GM19351 (cell line): ENCODE results near the gene RNF112.

Source experiments
- ATAC-seq: cut with Tn5 transposase; IDR thresholded peaks from one replicate; pipeline ENCODE4 v1.9.1; 2021; ENCODE audit warnings: mild to moderate bottlenecking, moderate library complexity; ENCODE audit not compliant: unreplicated experiment

Gene RNF112, protein sequence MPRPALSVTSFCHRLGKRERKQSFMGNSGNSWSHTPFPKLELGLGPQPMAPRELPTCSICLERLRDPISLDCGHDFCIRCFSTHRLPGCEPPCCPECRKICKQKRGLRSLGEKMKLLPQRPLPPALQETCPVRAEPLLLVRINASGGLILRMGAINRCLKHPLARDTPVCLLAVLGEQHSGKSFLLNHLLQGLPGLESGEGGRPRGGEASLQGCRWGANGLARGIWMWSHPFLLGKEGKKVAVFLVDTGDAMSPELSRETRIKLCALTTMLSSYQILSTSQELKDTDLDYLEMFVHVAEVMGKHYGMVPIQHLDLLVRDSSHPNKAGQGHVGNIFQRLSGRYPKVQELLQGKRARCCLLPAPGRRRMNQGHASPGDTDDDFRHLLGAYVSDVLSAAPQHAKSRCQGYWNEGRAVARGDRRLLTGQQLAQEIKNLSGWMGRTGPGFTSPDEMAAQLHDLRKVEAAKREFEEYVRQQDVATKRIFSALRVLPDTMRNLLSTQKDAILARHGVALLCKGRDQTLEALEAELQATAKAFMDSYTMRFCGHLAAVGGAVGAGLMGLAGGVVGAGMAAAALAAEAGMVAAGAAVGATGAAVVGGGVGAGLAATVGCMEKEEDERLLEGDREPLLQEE

GRCh38 chr17:19410875-19411620 is at the start of gene RNF112:
TSS of gene RNF112 (plus strand) at chr17:19411232. CDS start at chr17:19411409, 177 bp downstream.
- no peak for ATAC-seq

DNA sequence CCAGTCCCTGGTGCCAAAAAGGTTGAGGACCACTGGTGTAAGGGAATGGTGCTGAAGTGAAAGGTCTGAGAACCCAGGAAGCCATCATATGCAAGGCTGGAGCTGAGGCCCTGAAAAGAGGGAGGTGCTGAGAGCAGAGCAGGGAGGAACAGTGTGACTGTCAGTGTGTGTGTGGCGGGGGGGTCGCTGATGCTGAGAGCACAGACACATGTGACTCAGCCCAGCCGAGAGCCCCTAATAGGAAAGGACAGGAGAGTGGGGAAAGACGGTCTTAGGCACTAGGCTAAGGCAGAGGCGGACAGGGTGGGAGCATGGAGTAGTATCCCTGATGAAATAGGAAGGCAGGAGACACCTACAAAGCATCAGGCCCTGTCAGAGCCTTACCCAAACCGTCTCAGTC is 49.7 kb upstream of the RNF112 start:
- ATAC-seq, result no peak

DNA sequence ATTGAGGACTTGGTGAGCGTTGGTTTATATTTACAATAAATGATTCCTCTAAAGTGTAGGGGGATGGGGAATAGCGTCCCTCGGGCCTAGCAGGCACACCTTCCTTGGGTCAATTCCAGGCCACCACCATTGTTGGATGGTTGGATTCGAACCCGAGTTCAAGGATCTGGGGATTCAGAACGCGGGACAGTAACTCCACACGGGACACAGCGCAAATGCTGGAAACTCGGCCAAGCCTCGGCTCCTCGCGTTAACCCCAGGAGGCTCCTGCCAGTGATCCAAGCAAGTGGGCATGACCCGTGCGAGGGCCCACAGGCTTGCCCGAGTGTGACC is 49.1 kb upstream of the RNF112 start:
- no peak for ATAC-seq

GRCh38 chr17:19362277-19363113 is 48.5 kb upstream of the RNF112 start, which contains the start of gene B9D1:
TSS of gene B9D1 (minus strand) at chr17:19362723. CDS start at chr17:19362569, 154 bp downstream.
- peak; percentile 76 for ATAC-seq

DNA sequence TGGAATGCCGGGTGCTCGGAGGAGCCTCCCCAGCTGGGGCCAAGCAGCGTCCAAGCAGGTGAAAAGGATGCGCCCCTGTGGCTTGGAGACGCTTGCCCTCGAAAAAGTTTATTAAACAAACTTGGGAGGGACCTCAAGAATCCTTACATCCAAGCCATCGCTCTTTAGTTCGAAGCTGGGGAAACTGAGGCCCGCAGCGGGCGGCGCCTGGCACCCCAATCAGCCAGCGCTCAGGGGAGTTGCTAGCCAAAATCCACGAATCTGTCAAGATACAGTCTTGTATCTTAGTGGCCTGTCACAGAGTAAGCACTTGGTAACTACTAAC is 48.0 kb upstream of the RNF112 start:
- no peak for ATAC-seq

DNA sequence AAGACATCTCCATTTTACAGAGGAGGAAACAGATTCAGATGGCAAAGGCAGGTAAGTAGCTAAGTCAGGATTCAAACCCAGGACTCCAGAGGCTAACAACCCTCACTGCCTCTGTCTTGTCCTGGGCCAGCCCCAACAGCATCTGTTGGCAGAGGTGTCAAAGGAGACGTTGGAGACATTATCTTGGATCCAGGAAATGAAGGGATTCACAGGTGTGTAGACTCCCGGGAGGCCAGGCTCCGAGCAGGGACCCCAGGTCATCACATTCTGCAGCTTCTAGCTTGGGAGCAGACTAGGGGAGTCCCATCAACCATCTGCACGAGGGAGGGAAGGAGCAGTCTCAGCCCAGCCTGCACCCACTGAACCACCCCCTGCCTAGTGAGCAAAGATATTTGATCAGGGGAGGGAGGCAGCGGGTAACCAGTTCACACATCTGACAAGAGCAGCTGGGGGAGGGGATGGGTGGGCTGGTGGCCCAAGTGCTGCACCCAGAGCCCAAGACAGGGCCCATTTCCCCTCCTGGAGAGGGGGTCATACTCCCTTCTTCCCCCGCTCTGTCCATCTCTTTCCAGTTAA is 47.5 kb upstream of the RNF112 start:
- ATAC-seq, result no peak

- ATAC-seq, result no peak
Observed at GRCh38 chr17:19364699-19365498, 46.1 kb upstream of the RNF112 start.

GRCh38 chr17:19365499-19365817 is 45.6 kb upstream of the RNF112 start:
- no peak for ATAC-seq

DNA sequence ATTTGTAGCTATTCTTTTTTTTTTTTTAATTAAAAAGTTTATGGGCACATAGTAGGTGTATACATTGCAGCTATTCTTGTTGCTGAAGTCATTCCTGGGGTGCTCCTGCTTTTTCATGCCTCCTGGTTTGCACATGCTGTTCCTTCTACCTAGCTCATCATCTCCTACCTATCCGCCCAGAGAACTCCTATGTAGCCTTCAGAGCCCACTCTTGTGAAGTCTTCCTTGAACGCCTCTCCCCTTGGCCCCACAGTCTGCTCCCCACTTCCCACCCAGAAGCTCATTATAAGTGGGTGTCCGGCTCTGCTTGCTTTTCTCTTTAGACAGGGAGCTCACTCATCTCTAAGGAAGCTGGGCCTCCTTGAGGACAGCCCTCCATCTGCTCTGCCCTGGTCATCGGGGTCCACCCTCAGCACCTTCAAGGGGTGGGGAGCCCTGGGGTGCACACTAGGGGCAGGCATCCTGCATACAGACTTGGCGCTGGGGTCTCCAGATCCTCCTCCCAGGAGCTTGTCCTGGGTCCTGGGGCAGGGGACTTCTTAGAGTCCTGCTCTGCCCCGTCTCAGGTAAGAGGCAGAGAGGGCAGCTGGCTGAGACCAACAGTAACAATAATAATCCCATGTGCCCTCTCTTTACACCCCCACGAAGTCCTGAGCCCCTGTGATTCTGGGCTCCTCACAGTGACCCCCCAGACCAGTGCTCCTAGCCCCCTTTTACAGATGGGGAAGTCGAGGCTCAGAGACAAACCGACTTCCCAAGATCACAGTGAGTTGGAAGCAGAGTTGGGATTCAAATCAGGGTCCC is 45.0 kb upstream of the RNF112 start:
- ATAC-seq, result no peak

- no peak for ATAC-seq
Observed at GRCh38 chr17:19366637-19366972, 44.4 kb upstream of the RNF112 start.

DNA sequence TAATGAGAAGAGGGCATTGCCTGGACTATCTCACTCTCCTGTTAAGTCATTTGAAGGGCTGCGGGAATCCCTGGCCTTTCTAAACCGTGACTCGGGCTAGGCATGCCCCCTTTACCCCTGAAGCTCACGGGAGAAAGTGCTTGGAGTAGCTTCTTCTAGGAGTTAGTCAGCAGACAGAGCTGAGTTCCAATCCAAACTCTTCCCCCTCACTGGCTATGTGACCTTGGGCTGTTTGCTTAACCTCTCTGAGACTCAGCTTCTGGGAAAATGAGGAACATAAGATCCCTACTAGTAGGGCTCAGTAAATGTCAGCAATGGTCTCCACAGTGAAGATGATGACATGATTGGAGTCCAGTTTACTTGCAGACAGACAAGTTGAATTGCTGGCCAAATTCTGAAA is 42.8 kb upstream of the RNF112 start:
- ATAC-seq, result no peak

DNA sequence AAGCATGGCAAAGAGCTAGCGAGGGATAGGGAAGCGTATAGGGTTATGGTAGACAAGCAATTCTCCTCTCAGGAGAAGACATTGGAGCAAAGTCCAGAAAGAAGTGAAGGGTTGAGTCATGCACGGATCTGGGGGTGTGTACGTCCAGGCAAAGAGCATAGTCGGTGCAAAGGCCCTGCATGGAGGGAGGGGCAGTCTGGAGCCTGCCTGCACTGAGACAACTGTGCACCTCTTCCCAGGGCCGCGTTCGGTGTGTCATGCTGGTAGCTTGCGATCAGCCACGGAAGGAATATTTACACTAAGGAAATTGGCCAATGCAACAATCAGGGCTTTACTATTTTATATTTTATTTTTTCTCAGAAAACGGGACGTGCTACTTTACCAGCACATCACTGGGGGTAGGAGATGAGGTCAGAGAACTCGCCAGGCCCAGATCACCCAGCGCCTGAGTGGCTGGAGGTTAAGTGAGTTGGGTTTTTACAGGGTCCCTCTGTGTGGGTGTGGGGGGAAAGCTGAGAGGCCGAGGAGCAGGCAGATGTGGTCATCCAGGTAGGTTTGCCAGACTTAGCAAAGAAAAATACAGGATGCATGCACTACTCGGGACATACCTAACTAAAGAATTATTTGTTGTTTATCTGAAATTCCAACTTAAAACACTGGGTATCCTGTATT is 41.8 kb upstream of the RNF112 start:
- no peak for ATAC-seq

DNA sequence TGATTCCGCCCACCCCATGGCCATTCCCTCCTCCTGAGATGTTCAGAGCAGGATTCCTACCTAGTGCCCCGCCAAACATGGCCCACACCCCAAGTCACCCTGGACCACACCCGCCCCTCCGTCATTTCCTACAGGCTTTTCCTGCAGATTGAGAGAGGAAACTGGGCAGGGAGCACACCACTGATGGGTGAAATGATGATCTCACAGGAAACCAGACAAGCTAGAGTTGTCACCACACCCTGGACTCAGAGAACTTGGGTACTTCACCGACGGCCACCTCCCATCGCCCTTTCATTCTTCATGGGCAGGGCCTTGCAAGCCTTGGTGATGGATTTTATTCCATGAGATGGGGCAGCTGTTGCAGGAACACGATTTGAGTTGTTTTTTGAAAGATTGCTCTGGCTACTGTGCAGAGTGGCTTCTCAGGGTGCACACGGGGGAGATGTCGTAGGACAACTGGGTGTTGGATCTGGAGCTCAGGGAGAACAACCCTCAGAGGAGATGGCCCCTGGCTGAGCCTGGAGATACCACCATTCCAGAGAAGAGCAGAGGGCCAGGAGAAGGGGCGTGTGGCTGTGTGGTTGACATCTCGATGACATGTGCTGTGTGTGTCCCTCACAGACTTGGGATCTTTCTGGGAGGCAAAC is 41.1 kb upstream of the RNF112 start:
- ATAC-seq, result no peak

GRCh38 chr17:19370493-19370960 is 40.5 kb upstream of the RNF112 start:
- ATAC-seq, result peak; percentile 56

- ATAC-seq, result no peak
Observed at GRCh38 chr17:19371259-19372010, 39.6 kb upstream of the RNF112 start.

DNA sequence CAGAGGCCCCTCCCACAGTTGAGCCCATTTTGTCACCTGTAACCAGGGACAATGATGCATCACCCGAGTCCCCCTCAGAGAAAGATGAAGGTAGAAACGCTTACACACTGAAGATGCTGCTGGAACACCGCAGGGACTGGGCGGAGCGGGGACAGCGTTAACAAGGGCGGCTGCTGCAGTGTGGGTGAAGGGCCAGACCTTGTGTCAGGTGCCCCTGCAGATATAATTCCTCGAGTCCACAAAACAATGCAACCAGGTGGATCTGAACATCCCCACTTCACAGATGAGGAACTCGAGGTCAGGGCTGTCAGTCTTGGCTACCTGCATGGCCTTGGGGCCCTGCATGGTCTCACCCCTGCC is 39.0 kb upstream of the RNF112 start:
- no peak for ATAC-seq

DNA sequence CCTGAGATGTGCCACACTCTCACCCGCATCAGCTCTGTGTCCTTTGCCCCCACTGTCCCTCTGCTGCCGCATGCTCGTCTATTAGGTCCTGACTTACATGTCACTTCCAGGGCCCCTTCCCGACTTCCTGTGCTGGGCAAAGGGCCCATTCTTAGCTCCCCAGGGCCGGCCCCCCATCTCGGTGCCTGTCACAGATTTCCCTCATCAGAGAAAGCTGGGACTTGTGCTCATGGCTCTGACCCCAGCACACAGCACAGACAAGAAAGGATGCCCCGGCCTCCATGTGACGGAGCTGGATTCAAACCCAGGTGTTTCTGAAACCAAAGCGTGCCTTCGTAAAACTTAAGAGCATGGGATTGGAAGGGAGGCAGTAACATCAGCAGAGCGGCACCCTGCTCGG is 38.6 kb upstream of the RNF112 start:
- ATAC-seq, result no peak
